Naive thymus-derived CD4-positive, alpha-beta T cell (primary cell): Measurements from ENCODE around the gene TNNI3K. TPM values are rescaled to one million over a fixed set of nuclear protein-coding genes. Genes with fewer than 3 reads are reported as not detected.

Experiments
- ATAC-seq: fragments of 150-1000 bp; cut with Tn5 transposase; 2 replicates; pipeline ENCODE4 v1.10.0; 2021; ENCODE audit warnings: mild to moderate bottlenecking, moderate library complexity
- CTCF ChIA-PET: fragments of 350-600 bp; sonication (Branson Sonifier 250); formaldehyde crosslinking; loops from one replicate; lab custom pipeline; 2021; ENCODE audit warnings: antibody characterized with exemption; lab: Charles Lee
- POLR2A ChIA-PET: fragments of 350-600 bp; sonication (Branson Sonifier 250); formaldehyde crosslinking; loops from one replicate; lab custom pipeline; 2021; ENCODE audit warnings: antibody characterized with exemption, inconsistent platforms; lab: Charles Lee
- DNase-seq, 9 donors: peaks; one replicate each; pipeline versions ENCODE4 v3.0.0 to v3.0.0-alpha.2; 2020 to 2022; ENCODE audit warnings: mixed read lengths in 1 of 9
- H3K27ac ChIP-seq: one replicate; pipeline ENCODE4 v1.7.0; 2013; ENCODE audit warnings: mild to moderate bottlenecking, low read depth, low read length, moderate library complexity
- H3K27me3 ChIP-seq, 2 donors: one replicate each; pipeline ENCODE4 v1.7.0; 2013; ENCODE audit warnings: low read length in 2 of 2, mild to moderate bottlenecking in 2 of 2, moderate library complexity in 2 of 2; ENCODE audit not compliant: control insufficient read depth in 2 of 2, insufficient read depth in 2 of 2
- H3K36me3 ChIP-seq, 3 experiments: 1 replicate in 2 of 3; 2 replicates in 1 of 3; pipeline ENCODE4 v1.7.0; 2013; ENCODE audit warnings: low read length in 3 of 3, mild to moderate bottlenecking in 3 of 3, moderate library complexity in 1 of 3; ENCODE audit not compliant: insufficient read depth in 3 of 3, control insufficient read depth in 2 of 3
- H3K4me1 ChIP-seq, 2 donors: one replicate each; pipeline ENCODE4 v1.7.0; 2013; ENCODE audit warnings: low read length in 2 of 2, mild to moderate bottlenecking in 2 of 2, moderate library complexity in 1 of 2; ENCODE audit not compliant: control insufficient read depth in 2 of 2, insufficient read depth in 2 of 2
- H3K4me3 ChIP-seq: 2 replicates; pipeline ENCODE4 v1.7.0; 2013; ENCODE audit warnings: mild to moderate bottlenecking, low read length
- H3K9me3 ChIP-seq, 3 experiments: 1 replicate in 2 of 3; 2 replicates in 1 of 3; pipeline ENCODE4 v1.7.0; 2013; ENCODE audit warnings: low read length in 3 of 3; ENCODE audit not compliant: control insufficient read depth in 2 of 3
- H3K27ac Mint-ChIP-seq, 9 donors: one replicate each; pipeline ENCODE4 v1.8.0; 2020 to 2022; ENCODE audit warnings: mixed read lengths in 9 of 9, mild to moderate bottlenecking in 8 of 9, moderate library complexity in 5 of 9, inconsistent platforms in 2 of 9
- H3K27me3 Mint-ChIP-seq, 5 donors: one replicate each; pipeline ENCODE4 v1.8.0; 2021 to 2022; ENCODE audit warnings: mixed read lengths in 5 of 5, mild to moderate bottlenecking in 1 of 5
- H3K36me3 Mint-ChIP-seq, 5 donors: one replicate each; pipeline ENCODE4 v1.8.0; 2020 to 2022; ENCODE audit warnings: mixed read lengths in 5 of 5, mild to moderate bottlenecking in 3 of 5, inconsistent platforms in 1 of 5
- H3K4me1 Mint-ChIP-seq, 7 donors: one replicate each; pipeline ENCODE4 v1.8.0; 2020 to 2022; ENCODE audit warnings: mixed read lengths in 7 of 7, mild to moderate bottlenecking in 3 of 7, inconsistent platforms in 1 of 7
- H3K4me3 Mint-ChIP-seq, 10 donors: one replicate each; pipeline ENCODE4 v1.8.0; 2020 to 2022; ENCODE audit warnings: mild to moderate bottlenecking in 10 of 10, mixed read lengths in 10 of 10, moderate library complexity in 6 of 10, inconsistent platforms in 2 of 10
- H3K9me3 Mint-ChIP-seq, 11 donors: one replicate each; pipeline ENCODE4 v1.8.0; 2020 to 2022; ENCODE audit warnings: mixed read lengths in 11 of 11, mild to moderate bottlenecking in 4 of 11, inconsistent platforms in 1 of 11, moderate library complexity in 1 of 11
- intact Hi-C, 2 donors: fragments of 100-400 bp; cut with micrococcal nuclease; formaldehyde crosslinking; loops; one replicate each; pipeline ENCODE4 v1.15.1; 2023
- polyA plus RNA-seq, 2 donors: library from polyadenylated mRNA; unstranded; fragments of 300-500 nt; fragmentation: Illumina TruSeq; gene quantifications; one replicate each; pipeline ENCODE4 v1.2.3, GENCODE V29; 2021
- total RNA-seq, 6 experiments: library from RNA in 5 of 6; stranded (reverse) in 5 of 6; gene quantifications; 1 replicate in 5 of 6; 2 replicates in 1 of 6; pipeline ENCODE4 v1.2.3 and lab custom pipeline; 2021 to 2026

The TNNI3K gene
- total and polyA plus RNA-seq, 7 experiments from 2014 or later: 0.41 TPM; not detected in 6

DNA sequence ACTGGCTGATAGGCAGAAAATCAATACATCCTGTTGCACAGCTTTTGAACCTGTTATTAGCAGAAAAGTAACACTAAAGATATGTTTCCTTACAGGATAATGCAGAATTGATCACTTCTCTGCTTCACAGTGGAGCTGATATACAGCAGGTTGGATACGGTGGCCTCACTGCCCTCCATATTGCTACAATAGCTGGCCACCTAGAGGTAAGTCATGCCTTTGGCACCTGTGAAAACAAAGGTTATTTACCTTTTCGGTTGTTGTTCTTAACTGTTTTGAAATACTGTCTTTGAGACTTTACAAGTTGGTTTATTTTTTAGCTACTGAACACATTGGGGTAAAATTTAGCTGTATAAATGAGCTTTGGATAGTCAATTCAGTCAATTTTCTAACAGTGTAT is 36.3 kb downstream of the TNNI3K start:
- intact Hi-C loops: no loop called here
- ATAC-seq: no peak
- peaks cover 0 to 1% (median 0%) of the 10 kb centered on the region in 11 donors for H3K9me3 Mint-ChIP-seq

DNA sequence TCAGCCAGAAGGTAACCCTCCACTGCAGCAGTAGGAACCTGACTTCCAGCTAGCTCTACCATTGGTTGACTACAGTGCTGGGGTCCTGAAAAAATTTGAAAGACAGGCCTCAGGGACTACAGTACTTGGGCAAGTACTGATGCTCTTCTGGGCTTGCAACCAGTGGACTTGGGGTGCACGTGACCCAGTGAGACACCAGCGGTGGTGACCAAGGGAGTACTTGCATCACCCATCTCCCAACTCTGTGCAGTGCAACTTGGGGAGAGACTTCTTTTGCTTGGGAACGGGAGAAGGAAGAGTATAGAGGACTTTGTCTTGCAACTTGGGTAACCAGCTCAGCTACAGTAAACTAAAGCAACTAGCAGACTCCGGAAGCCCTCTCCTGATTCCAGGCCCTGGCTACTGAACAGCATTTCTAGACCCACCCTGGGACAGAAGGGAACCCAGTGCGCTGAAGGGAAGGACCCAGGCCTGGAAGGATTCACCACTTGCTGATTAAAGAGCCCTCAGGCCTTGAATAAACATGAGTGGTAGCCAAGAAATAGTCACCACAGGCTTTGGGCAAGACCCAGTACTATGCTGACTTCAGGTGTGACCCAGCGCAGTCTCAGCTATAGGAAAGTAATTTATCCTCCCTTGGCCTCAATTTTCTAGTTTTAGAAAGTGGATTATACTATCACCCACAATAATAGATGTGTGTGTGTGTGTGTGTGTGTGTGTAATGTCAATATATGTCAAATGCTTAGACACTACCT is 45.6 kb downstream of the TNNI3K start:
- CTCF ChIA-PET: no interaction called here
- Mint-ChIP-seq H3K9me3 (peaks cover 0 to 9% (median 1%) of the 10 kb centered on the region in 11 donors), H3K27ac (no peak overlapping the region), H3K4me3 (no peak overlapping the region), H3K27me3 (no peaks in the 10 kb centered on the region), H3K4me1 (no peaks in the 10 kb centered on the region), H3K36me3 (peaks cover 0 to 4% (median 0%) of the 10 kb centered on the region in 5 donors)
- ATAC-seq: no peak
- H3K9me3 ChIP-seq: no peaks in the 10 kb centered on the region
- intact Hi-C loops: no loop called here
- no peak for DNase-seq
- no peak overlapping the region for H3K4me3 ChIP-seq
- POLR2A ChIA-PET: no interaction called here
- no peak overlapping the region for H3K27ac ChIP-seq
- H3K4me1 ChIP-seq: no peaks in the 10 kb centered on the region
- H3K36me3 ChIP-seq: no peaks in the 10 kb centered on the region
- no peaks in the 10 kb centered on the region for H3K27me3 ChIP-seq

More for the DNA sequence above, 36.3 kb downstream of the TNNI3K start:
- H3K27ac Mint-ChIP-seq: no peak overlapping the region
- no peak overlapping the region for H3K27ac ChIP-seq
- CTCF ChIA-PET: no interaction called here
- no peaks in the 10 kb centered on the region for H3K36me3 Mint-ChIP-seq
- H3K4me3 ChIP-seq: no peak overlapping the region
- H3K27me3 Mint-ChIP-seq: no peaks in the 10 kb centered on the region
- no peaks in the 10 kb centered on the region for H3K27me3 ChIP-seq
- H3K4me1 Mint-ChIP-seq: no peaks in the 10 kb centered on the region
- POLR2A ChIA-PET: no interaction called here
- H3K4me1 ChIP-seq: no peaks in the 10 kb centered on the region
- H3K9me3 ChIP-seq: no peaks in the 10 kb centered on the region
- H3K36me3 ChIP-seq: no peaks in the 10 kb centered on the region
- no peak for DNase-seq
- no peak overlapping the region for H3K4me3 Mint-ChIP-seq

GRCh38 chr1:74286414-74286813 is 51.2 kb downstream of the TNNI3K start:
- ATAC-seq: no peak
- no peaks in the 10 kb centered on the region for H3K36me3 ChIP-seq
- H3K9me3 ChIP-seq: no peaks in the 10 kb centered on the region
- intact Hi-C loops: no loop called here
- ChIA-PET CTCF (no interaction called here), POLR2A (no interaction called here)
- Mint-ChIP-seq H3K27ac (no peak overlapping the region), H3K4me3 (no peak overlapping the region), H3K27me3 (no peaks in the 10 kb centered on the region), H3K36me3 (peaks cover 0 to 4% (median 3%) of the 10 kb centered on the region in 5 donors), H3K4me1 (no peaks in the 10 kb centered on the region), H3K9me3 (peaks cover 0 to 24% (median 12%) of the 10 kb centered on the region in 11 donors)
- DNase-seq: no peak
- no peaks in the 10 kb centered on the region for H3K27me3 ChIP-seq
- H3K4me3 ChIP-seq: no peak overlapping the region
- no peaks in the 10 kb centered on the region for H3K4me1 ChIP-seq
- H3K27ac ChIP-seq: no peak overlapping the region

DNA sequence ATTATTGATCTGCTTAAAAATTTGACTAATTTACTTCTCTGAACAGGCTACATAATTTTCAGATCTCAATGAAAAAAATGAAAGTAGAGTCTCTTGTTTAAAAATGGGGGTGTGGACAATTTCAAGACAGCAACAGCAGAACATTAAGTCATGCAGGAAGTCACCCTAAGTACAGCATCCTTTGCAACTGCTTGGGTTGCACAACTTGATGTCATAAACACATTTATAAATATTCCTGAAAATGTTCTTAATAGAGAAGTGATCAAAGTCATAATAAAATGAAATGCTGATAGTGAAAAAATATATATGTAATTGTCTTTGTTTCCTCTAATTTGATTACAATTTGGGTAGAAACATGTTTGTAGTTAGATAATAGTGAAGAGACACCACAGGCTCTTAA is 79.3 kb downstream of the TNNI3K start:
- no peak overlapping the region for H3K4me3 Mint-ChIP-seq
- POLR2A ChIA-PET: no interaction called here
- no peak overlapping the region for H3K27ac ChIP-seq
- CTCF ChIA-PET: no interaction called here
- intact Hi-C loops: no loop called here
- no peaks in the 10 kb centered on the region for H3K4me1 ChIP-seq
- no peaks in the 10 kb centered on the region for H3K4me1 Mint-ChIP-seq
- ATAC-seq: no peak
- H3K9me3 ChIP-seq: no peaks in the 10 kb centered on the region
- no peaks in the 10 kb centered on the region for H3K27me3 ChIP-seq
- H3K36me3 ChIP-seq: no peaks in the 10 kb centered on the region
- H3K27ac Mint-ChIP-seq: no peak overlapping the region
- H3K27me3 Mint-ChIP-seq: peaks cover 0 to 5% (median 0%) of the 10 kb centered on the region in 5 donors
- peaks cover 0 to 2% (median 0%) of the 10 kb centered on the region in 11 donors for H3K9me3 Mint-ChIP-seq
- peaks cover 0 to 3% (median 0%) of the 10 kb centered on the region in 5 donors for H3K36me3 Mint-ChIP-seq
- no peak overlapping the region for H3K4me3 ChIP-seq
- no peak for DNase-seq

DNA sequence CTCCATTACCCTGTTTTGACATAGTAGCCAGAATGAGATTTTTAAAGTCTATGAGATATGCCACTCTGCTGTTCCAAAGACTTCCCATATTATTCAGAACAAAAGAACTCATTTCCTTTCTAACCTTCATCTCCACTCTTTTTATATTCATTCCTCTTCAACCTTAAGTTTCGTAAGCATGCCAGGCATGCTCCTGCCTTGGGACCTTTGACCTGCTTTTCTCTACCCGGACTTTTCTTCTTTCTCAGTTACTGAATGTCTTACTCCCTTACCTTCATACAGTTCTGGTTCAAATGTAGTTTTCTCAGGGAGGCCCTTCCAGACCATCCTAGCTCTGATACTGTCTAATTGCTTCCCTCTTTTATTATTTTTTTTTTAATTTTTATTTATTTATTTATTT is 81.1 kb downstream of the TNNI3K start:
- no peaks in the 10 kb centered on the region for H3K4me1 Mint-ChIP-seq
- H3K4me3 Mint-ChIP-seq: no peak overlapping the region
- no peak overlapping the region for H3K4me3 ChIP-seq
- CTCF ChIA-PET: interaction anchor here (0.6 kb wide), 1 partner anchor 1416 kb away, joined by 3 read pairs; no protein-coding TSS in a partner anchor
- DNase-seq (no peak), ATAC-seq (no peak)
- H3K36me3 ChIP-seq: no peaks in the 10 kb centered on the region
- no peak overlapping the region for H3K27ac ChIP-seq
- peaks cover 0 to 5% (median 0%) of the 10 kb centered on the region in 5 donors for H3K27me3 Mint-ChIP-seq
- peaks cover 0 to 3% (median 0%) of the 10 kb centered on the region in 5 donors for H3K36me3 Mint-ChIP-seq
- H3K9me3 ChIP-seq: no peaks in the 10 kb centered on the region
- H3K4me1 ChIP-seq: no peaks in the 10 kb centered on the region
- H3K27me3 ChIP-seq: no peaks in the 10 kb centered on the region
- peaks cover 0 to 2% (median 0%) of the 10 kb centered on the region in 11 donors for H3K9me3 Mint-ChIP-seq
- intact Hi-C loops: no loop called here
- POLR2A ChIA-PET: no interaction called here
- no peak overlapping the region for H3K27ac Mint-ChIP-seq

DNA sequence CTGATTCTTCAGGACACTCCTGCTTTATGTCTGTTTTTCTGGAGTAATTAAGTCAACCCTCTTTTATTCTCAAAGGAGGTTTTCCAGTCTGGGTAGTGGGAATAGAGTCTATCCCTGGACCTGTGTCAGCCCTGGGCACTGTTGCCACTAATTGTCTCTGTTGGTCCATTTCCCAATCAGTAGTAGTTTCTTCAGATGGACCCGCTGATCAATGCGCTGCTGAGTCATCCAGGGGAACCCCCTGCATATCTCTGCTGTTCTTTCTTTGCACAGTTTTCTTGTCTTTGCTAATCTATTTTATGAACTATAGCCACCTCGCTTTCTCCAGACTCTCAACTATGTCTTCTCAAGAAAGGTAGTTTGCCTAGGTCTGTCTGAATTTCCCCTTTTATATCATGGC is 82.5 kb downstream of the TNNI3K start:
- no peak overlapping the region for H3K27ac ChIP-seq
- no peak for ATAC-seq
- no peak overlapping the region for H3K4me3 ChIP-seq

More for the DNA sequence above, 82.5 kb downstream of the TNNI3K start:
- Mint-ChIP-seq H3K9me3 (peaks cover 0 to 2% (median 0%) of the 10 kb centered on the region in 11 donors), H3K27me3 (peaks cover 0 to 5% (median 0%) of the 10 kb centered on the region in 5 donors), H3K4me1 (no peaks in the 10 kb centered on the region), H3K4me3 (no peak overlapping the region), H3K36me3 (peaks cover 0 to 3% (median 0%) of the 10 kb centered on the region in 5 donors), H3K27ac (no peak overlapping the region)
- H3K9me3 ChIP-seq: no peaks in the 10 kb centered on the region
- CTCF ChIA-PET: interaction anchor here (0.5 kb wide), 1 partner anchor 319 kb away, joined by 3 read pairs; no protein-coding TSS in a partner anchor
- H3K27me3 ChIP-seq: no peaks in the 10 kb centered on the region
- intact Hi-C loops: no loop called here
- POLR2A ChIA-PET: no interaction called here
- H3K4me1 ChIP-seq: no peaks in the 10 kb centered on the region
- H3K36me3 ChIP-seq: no peaks in the 10 kb centered on the region
- DNase-seq: no peak
